Measurements from ENCODE around the gene TP53AIP1.

DNA sequence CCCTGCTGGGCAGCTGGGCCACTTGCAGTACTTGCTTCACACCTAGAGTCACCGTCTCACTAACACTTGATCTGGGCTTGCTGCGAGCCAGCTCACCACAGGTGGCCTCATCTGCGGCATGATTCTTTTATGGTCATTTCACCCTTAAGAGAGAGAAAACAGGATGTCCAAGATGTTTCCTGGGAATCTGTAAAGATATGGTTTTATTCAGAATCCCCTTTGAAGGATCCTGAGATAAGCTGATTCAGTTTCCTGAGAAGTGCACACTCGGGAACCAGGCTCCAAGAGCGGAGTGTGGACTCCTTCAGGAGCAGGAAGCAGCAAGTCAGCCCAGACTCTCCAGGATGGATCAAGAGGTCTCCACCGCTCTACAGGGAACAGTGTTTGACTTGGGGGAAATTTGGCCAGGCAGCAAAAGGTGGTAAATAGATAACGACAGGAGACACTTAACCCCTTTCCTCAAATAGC lies 21.8 kb upstream of the TP53AIP1 start:
- TF ChIP-seq, protein P1, sequence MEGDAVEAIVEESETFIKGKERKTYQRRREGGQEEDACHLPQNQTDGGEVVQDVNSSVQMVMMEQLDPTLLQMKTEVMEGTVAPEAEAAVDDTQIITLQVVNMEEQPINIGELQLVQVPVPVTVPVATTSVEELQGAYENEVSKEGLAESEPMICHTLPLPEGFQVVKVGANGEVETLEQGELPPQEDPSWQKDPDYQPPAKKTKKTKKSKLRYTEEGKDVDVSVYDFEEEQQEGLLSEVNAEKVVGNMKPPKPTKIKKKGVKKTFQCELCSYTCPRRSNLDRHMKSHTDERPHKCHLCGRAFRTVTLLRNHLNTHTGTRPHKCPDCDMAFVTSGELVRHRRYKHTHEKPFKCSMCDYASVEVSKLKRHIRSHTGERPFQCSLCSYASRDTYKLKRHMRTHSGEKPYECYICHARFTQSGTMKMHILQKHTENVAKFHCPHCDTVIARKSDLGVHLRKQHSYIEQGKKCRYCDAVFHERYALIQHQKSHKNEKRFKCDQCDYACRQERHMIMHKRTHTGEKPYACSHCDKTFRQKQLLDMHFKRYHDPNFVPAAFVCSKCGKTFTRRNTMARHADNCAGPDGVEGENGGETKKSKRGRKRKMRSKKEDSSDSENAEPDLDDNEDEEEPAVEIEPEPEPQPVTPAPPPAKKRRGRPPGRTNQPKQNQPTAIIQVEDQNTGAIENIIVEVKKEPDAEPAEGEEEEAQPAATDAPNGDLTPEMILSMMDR (IDR thresholded peaks at IDR 0.05) = no peak
- TF ChIP-seq POLR2A (IDR thresholded peaks at IDR 0.05) = no peak
